HG03196 (cell line): ENCODE results near the gene TBC1D14.
"Not testable (repeated sequence)": the region's sequence is repeated elsewhere in the genome, so short reads cannot be mapped to it uniquely, and the experiment has no call there.

Experiments
- ATAC-seq: cut with Tn5 transposase; IDR thresholded peaks from one replicate; pipeline ENCODE4 v1.9.1; 2021; ENCODE audit not compliant: unreplicated experiment

The TBC1D14 gene

DNA sequence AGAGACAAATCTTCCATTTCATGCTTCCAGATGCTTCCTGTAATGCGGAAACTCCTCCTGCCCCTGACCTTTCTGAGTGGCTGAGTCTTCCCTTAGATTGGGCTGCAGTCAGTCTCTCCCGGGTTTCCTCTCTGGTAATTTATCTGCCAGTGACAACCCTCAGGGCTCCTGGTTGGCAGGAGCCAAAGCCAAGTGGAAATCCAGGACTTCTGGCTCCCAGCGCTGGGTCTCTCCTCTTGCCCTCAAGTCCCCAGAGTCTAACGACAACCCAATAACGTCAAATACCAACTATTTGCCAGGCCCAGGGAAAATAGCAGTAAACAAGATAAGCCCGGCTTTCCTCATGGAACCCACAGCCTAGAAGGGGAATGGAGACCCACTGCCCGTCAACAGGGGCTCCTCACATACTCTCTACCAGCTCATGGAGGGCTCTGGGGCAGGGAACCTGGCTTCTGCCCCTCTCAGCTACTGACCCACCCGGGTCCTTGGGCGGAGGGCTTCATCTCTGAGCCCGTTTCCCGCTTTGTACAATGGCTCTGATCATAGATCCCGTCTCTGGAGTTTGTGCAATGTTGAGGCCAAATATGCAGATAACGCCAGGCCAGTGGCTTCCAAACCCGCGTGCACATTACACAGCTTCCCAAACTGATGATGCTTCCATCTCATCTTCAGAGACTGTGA is 1.1 kb upstream of the TBC1D14 start:
- ATAC-seq: peak; percentile 3

DNA sequence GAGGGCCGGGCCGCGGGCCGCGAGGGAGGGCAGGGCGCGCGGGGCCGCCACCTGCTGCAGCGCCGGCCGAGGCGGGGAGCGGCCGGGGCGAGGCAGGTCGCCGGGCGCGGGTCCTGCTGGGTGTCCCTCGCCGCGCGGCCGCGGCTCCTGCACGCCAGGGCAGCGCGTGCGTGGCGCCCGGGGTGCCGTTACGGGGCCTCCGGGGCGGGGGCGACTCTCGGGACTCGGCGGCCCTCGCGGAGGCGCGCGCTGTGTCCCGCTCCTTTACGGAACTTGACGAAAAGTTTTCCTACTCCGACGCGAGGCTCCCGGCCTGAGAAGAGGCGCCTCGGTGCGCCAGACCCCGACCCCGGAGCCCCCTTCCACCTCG is 329 bp downstream of the TBC1D14 start:
- ATAC-seq: peak; percentile 18

DNA sequence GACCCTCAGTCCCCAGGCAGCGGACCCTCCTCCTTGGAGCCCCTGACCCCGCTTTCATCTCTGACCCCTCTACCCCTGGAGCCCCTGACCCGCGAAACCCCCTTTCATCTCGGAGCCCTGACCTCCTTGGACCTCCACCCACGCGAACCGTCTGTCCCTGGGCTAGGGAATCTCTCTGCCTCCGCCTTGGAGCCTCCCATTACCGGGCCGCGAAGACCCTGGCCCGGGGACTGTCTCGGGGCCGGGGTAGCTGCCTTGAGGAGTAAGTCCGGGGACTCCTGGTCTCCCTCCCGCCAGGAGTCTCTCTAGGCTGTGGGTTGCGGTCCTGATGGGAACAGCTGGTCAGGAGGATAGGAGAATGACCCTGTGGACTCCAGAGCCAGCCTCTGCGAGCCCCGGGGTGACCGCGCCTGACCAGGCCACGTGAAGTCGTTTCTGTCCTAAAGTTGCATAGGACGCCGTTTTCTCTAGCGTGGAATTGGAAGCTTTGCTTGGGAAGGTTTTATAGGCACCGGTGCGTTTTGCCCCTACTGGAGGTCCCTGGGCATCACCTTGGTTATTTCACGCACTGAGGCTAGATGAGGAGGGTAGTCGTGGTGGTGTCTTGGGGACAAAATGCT is 824 bp downstream of the TBC1D14 start:
- no peak for ATAC-seq

DNA sequence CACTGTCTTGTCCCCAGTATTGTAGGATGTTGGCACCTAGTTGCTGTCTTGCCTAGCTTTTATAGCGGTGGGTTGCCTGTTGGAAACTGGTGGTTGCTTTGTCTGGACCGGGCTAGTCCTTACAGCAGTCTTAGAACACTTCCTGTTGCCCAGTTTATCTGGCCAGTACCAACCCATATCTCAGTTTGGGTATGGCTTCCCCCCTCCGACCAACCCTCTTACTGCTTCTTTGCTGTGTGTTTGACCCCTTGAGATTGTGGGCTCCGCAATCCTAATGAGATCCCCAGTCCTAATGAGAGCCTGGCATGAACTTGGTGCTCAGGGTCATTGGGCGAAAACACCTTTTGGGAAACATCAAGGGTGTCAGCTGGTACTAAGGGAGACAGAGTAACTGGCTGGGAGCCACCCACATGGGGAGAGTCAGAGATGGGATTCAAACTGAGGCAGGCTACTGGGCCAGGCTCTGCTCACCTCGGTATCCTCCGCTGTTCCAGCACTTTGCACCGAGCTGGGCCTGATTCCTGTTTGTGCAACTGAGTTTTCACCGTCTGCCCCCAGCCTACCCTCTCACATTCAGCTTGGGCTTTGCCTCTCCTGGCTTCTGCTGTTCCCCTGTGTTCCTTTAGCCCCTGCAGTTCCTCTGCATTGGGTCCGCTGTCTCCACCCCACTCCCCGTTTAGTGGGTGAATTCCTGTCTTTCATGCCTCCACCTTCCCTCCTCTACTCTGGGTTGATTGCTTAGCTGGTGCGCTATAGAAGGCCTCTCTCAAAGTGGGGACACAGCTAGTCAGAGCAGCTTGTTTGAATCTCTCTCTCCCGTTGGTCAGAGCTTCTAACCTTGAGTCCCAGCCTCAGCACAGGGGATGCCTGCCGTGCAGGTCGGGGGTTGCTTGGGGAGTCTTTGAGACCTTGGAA is 1.6 kb downstream of the TBC1D14 start:
- no peak for ATAC-seq

DNA sequence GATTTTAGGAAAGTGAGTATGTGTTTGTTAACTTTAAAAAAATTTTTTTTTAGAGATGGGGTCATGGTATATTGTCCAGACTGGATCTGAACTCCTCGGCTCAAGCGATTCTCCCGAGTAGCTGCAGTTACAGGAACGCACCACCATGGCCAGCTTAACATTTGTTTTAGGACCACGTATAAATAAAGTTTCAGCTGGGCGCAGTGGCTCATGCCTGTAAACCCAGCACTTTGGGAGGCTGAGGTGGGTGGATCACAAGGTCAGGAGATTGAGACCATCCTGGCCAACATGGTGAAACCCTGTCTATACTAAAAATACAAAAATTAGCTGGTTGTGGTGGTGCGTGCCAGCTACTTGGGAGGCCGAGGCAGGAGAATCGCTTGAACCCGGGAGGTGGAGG is 2.3 kb downstream of the TBC1D14 start:
- ATAC-seq: not testable (repeated sequence)

DNA sequence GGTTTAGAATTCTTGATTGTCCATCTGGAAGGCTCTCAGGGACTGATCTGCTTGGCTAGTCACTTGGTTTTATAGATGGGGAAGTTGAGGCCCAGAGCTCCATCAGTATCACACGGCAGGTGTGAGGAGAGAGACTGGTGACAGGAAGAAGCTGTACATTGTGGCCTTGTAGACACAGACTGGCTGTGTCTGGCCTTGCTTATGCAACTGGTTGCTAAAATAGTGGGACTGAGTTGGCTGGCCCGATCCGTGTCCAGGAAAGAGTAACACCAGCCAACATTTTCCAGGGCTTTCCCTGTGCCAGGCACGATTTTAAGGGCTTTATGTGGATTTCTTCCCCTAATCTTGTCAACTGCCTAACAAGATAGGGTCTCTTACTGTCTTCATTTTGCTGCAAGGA is 2.8 kb downstream of the TBC1D14 start:
- ATAC-seq: no peak

DNA sequence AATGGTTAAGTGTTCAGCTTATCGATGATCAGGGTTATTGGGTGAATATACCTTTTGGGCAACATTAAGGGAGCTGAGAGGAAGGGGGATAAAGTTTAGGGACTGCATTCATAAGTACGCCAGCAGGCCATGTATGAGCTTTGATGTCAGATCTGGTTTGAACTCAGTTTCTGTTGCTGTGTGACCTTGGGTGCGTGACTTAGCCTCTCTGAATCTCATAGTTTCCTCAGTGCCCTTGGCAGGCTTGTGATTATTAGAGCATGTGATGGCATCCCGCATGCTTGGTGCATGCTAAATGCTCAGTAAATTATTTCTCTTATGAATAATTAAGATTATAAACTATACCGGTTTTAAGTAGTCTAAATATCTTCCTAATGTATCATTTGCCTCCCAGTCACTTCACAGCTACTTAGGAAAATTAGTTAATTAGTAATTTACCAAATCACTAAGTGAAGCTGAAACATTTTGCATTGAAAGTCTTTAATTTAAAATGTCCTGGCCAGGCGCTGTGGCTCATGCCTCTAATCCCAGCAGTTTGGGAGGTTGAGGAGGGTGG is 3.8 kb downstream of the TBC1D14 start:
- ATAC-seq: no peak

DNA sequence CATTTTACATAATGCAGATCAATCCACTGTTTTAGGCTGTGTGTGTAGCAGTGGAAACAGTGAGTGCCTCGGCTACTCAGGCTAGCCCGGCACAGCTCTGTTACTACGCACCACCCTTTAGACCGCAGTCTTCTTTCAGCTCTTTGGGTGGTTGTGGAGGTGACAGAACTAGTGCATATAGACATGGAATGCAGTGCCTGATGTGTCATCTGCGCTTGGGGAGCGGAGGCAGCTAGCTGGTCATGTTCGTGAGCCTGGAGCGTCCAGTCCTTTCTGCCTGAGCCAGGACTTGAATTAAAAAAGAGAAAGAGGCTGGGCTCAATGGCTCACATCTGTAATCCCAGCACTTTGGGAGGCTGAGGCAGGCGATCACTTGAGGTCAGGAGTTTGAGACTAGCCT is 4.8 kb downstream of the TBC1D14 start:
- ATAC-seq: no peak

DNA sequence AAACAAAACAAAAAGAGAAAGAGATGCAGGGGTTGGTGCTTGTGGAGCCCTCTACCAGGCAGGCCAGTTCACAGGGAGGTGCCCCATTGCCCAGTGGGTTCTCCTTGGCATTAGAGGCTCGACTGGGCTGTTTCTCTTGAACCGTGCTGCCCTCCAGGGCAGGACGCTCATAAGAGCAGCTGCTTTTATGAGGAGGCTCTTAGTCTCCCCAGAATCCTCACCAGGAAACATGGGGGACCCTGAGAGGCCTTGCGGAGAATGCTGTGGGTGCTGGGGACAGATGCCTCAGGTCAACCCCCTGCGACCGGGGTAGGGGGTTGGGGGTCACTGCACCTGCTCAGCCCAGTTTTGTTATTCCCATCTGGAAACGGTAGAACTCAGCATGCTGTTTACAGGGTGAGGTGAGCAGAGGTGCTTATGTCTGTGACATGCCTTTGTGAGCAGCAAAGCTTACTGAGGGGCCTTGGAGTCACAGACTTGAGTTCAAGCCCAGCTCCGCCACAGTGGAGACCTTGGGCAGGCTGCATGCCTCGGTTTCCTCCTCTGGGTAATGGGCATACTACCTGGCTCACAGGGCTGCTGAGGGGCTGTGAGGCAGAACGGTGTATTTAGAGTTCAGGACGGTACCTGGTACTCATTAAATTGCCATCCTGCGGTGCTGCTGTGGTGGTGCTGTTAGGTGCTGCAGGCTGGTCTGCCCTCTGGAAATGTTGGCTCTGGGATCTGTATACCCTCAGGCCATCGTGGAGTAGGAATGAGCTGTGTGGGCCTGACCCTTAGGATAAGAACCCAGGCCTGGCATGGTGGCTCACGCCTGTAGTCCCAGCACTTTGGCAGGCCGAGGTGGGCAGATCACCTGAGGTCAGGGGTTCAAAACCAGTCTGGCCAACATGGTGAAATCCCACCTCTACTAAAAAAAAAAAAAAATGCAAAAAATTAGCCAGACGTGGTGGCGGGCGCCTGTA is 5.7 kb downstream of the TBC1D14 start:
- no peak for ATAC-seq

DNA sequence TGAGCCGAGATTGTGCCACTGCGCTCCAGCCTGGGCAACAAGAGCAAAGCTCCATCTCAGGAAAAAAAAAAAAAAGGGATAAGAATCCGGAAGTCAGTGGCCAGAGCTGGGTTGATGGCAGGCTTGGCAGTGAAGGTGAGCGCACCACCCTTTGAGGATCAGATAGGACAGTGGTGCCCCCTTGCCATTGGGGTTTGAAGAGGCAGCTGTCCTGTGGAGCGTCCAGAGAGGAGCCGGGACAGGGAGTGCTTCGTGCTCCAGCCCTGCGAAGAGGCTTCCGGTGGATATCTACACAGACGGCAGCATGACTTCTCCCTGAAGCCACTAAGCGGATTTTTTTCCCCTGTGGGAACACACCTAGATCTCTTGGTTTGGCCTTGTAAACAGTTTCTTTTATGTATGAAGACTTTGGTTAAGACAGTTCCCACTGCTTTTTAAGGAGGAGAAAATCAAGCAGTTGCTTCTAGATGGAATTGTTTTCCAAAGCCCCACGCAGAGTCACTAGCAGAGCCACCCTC is 6.5 kb downstream of the TBC1D14 start:
- no peak for ATAC-seq

DNA sequence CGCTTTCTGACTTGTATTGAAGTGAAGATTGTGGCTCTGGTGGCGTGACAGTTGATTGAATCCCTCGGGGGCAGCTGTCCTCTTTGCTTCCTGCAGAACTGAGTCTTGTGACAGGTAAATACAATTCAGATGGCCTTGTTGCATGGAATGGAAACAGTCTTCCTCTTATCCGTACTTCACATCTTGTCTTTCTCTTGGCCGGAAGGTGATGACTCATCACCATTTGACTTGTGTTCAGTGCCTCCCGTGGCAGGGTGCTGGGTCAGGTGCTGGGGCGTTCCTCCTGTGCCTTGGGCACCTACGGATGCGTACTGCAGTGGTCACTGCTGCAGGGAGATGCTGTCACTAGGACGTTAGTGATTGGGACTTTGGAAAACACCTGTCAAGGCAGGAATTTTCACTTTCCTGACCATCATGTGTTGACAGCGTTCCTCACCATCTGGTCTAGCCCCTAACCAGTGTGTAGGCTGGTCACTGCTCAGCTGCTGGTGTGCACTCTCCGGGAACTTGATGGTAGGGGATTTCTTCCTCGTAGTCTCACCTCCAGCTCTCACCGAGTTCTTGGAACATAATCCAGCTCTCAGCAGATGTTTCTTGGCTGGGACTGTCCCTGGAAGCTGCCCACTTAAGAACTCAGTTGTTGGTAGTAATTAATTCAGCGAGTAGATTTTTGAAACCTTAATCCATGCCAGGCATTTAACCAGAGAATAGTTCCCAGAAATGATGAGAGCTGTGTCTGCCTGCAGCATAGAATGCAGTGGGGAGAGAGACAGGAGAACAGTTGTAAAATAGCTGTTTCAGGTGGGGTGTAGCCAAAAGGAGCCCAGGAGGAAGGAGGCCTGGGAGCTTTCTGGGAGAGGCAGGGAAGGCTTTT is 7.2 kb downstream of the TBC1D14 start:
- ATAC-seq: no peak

DNA sequence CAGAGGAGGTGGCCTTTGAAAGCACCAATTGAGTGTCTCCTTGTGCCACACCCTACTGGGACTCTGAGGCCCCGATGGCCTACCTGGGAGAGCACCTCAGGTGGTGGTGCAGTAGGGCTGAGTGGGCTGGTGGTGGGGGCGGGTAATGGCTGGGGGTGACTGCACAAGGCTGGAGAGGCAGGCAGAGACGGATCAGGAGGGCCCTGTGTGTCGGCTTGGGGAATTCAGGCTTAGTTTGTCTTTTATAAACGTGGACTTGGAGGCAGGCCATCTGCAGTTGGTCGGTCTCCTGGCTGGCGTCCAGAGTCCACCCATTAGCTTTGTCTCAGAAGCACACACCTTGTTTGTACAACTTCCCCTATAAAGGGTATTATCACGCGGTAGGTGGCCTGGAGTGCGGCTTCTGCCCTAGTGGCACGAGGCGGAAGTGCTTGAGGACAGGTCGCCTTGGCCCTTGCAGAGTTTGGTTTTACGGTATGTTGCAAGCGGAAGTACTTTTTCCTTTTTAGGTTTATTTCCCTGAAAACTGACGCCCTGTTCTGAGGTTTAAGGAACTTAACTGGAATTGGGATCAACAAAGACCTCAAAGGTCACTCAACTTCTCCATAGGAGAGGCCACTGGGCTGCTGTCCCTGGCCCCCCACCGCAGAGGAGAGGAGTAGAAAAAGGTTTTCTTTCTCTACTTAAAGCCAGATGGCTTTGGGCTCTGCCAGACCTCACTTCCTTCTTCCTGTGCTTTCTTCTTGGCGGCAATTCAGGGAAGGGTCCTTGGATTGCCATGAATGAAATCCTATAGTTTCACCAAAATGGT is 8.0 kb downstream of the TBC1D14 start:
- no peak for ATAC-seq

DNA sequence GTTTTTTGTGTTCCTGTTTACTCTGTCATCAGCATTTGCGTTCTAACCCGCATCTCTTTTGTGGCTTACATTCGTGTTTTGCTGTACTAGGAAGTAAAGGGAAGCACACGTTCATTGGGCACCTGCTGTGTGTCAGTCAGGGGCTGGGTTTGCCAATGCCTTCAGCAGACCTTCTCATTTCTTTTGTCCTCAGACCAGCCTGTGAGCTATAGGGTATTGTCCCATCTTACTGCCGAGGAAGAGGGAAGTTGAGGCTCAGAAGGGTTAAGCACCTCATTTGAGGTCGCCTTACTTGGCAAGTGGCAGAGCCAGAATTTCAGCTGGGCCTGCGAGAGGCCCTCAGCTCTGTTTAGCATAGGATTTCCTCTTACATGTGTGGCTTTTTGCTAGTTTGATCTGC is 8.7 kb downstream of the TBC1D14 start:
- ATAC-seq: no peak

DNA sequence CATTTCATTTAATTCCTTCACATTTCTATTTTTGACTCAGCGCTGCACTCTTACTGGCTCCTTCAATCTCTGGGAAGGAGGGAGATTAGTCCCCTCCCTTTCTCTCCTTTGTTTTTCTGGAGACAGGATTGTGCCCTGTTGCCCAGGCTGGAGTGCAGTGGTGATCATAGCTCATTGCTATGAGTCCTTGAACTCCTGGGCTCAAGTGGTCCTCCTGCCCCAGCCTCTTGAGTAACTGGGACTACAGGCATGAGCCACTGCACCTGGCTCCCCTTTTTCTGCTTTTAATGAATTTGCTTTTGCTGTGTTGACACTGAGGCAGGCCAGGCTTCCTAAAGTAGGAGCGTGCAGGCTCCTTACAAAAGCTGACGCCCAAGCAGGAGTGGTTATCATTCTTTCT is 10.5 kb downstream of the TBC1D14 start:
- no peak for ATAC-seq

DNA sequence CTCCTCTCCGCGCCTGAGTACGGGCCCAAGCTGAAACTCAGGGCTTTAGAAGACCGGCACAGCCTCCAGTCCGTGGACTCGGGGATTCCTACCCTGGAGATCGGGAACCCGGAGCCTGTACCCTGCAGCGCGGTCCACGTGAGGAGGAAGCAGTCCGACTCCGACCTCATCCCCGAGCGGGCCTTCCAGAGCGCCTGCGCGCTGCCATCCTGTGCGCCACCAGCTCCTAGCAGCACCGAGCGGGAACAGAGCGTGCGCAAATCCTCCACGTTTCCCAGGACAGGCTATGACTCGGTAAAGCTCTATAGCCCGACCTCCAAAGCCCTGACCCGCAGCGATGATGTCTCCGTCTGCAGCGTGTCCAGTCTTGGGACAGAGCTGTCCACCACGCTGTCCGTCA is 13.9 kb downstream of the TBC1D14 start:
- ATAC-seq: no peak

DNA sequence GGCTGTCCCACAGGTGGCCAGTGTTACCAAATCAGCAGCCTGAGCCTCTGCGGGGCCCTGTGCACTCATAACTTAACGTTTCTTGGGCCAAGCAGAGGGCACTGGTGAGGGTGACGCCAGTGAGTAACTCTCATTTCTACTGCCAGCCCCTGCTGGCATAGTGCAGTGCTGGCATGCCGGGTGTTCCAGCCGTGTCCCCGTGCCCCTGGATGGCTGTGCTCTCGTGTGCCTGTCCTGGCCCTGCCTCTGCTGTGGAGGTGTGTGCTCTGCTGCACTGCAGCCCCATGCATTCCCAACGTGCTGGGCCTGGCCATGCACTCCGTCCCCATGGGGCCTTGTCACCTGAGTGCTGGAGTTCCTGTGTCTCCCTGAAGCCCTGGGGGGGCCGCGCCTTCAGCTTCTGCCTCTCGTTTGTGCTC is 14.7 kb downstream of the TBC1D14 start:
- ATAC-seq: no peak

DNA sequence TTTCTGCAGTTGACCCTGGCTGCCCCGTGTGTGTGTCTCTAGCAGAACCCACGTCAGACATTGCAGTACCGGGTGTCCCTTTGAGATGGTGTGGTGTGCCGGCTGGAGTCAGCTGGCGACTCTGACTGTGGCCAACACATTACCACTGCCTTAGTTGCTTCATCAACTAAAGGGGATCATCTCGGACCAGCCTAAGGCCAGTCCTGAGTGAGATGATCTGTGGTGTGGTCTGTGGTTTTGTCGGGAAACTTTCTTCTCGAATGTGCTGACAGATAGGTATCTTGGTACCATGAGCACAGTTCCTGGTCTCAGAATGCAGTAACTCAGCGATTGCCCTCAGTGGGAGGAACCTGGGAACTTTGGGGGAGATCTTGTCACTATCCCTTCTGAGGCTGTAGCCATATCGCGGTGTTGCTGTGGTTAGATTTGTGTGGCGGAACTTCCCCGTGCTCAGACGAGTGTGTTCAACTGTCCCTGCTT is 15.8 kb downstream of the TBC1D14 start:
- ATAC-seq: no peak

DNA sequence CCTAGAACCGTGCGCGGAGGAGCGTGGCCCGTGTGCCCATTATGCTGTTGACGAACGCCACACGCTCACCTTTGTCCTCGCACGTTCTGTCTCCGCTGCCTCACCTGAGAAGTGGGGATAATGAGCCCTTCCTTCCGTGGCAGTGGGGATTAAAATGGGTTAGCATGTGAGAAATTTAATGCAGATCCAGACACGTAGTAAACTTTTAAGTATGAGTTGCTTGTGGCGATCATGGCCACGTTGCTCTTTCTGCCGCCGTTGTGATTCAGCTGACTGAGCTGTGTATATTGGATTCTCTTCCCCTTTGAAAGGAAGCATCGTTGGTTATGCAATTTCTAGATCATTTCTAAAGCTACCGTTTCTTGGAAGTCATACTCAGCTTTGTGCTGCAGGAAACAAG is 16.5 kb downstream of the TBC1D14 start:
- ATAC-seq: no peak
